Measurements from ENCODE around the gene ARMC8.
"Not testable (repeated sequence)": the region's sequence is repeated elsewhere in the genome, so short reads cannot be mapped to it uniquely, and the experiment has no call there.

- TF ChIP-seq CTCF (IDR thresholded peaks at IDR 0.05; ENCODE audit: low read depth, low read length); POLR2A (IDR thresholded peaks at IDR 0.05; ENCODE audit: extremely low read depth, insufficient read length): not testable (repeated sequence)
Measured at GRCh38 chr3:138142181-138142580, 44.9 kb upstream of the ARMC8 start.
